Inflammatory macrophage treated with lipopolysaccharide for 1 hour (primary cell): ENCODE results near the gene TWIST2.

Experiments
- DNase-seq, 2 donors: peaks; one replicate each; pipeline ENCODE4 v3.0.0-alpha.2; 2020 to 2022

The TWIST2 gene

GRCh38 chr2:238943338-238944067 is 95.6 kb downstream of the TWIST2 start:
- no peak for DNase-seq

- DNase-seq: peak in 1 of 2 donors; percentile 18
These were observed 97.7 kb downstream of the TWIST2 start for GRCh38 chr2:238945433-238946150.

GRCh38 chr2:238946318-238947242 is 98.7 kb downstream of the TWIST2 start:
- DNase-seq: no peak

- DNase-seq: no peak
These were observed 99.4 kb downstream of the TWIST2 start for GRCh38 chr2:238947243-238947760.

GRCh38 chr2:238947920-238948710 is 100.2 kb downstream of the TWIST2 start:
- DNase-seq: peak in 1 of 2 donors; percentile 16

- no peak for DNase-seq
These were observed 101.1 kb downstream of the TWIST2 start for GRCh38 chr2:238948765-238949641.

- no peak for DNase-seq
These were observed 101.9 kb downstream of the TWIST2 start for GRCh38 chr2:238949710-238950345.

- no peak for DNase-seq
These were observed 102.7 kb downstream of the TWIST2 start for GRCh38 chr2:238950551-238950950.

GRCh38 chr2:238952261-238952919 is 104.5 kb downstream of the TWIST2 start:
- DNase-seq: no peak

GRCh38 chr2:238954841-238955591 is 107.1 kb downstream of the TWIST2 start:
- no peak for DNase-seq

GRCh38 chr2:238955648-238956531 is 108.0 kb downstream of the TWIST2 start:
- DNase-seq: no peak

GRCh38 chr2:238956676-238957075 is 108.8 kb downstream of the TWIST2 start:
- DNase-seq: no peak
